Measurements from ENCODE around the gene LPAR4. TPM values are rescaled to one million over a fixed set of nuclear protein-coding genes. Genes with fewer than 3 reads are reported as not detected.

The LPAR4 gene
- 7.1 and 7.2 TPM in 2 replicates for total RNA-seq (2021)
- percentile 61 among the genes with signal in this experiment for Bru-seq, nascent RNA
- BruChase-seq, experiment 1, labeled RNA remaining after a 2-hour chase: percentile 70 among the genes with signal in this experiment
- percentile 60 among the genes with signal in this experiment for BruChase-seq, experiment 2, labeled RNA remaining after a 6-hour chase
- long read RNA-seq, partial matches to known transcripts: 1 of 4 reads
- long read RNA-seq, other reads (novel, unspliced or antisense): 2 of 4 reads

GRCh38 chrX:78747489-78747888 lies at the start of gene LPAR4:
LPAR4 (plus strand) TSS chrX:78747720; CDS start chrX:78754870, 7,150 bp downstream.
- H3K4me3 ChIP-seq (ENCODE audit: low read depth, low read length, poor library complexity, severe bottlenecking): peak within 1 kb of the TSS; percentile 46
- CTCF ChIA-PET: no interaction called here
- TF ChIP-seq CTCF (conservative IDR thresholded peaks at IDR 0.05; ENCODE audit: low read depth, low read length): no peak
- TF ChIP-seq EZH2 (IDR thresholded peaks at IDR 0.05; ENCODE audit: borderline replicate concordance, low read depth, low read length, poor library complexity, severe bottlenecking): no peak
- BruUV-seq (replicated peaks): no TSS peak
- peaks cover 9% of the 10 kb centered on the region for H3K4me1 ChIP-seq (ENCODE audit: insufficient read depth, low read length, poor library complexity, severe bottlenecking)
- no peaks in the 10 kb centered on the region for H3K9me3 ChIP-seq (ENCODE audit: low read depth, low read length, poor library complexity, severe bottlenecking)
- no peaks in the 10 kb centered on the region for H3K27me3 ChIP-seq (replicated peaks; ENCODE audit: insufficient read depth, low read depth, low read length, poor library complexity)
- intact Hi-C loops (cut with micrococcal nuclease; ENCODE audit: unreplicated experiment): loop anchor here (10.0 kb wide), 1 partner anchor 337 kb away; no protein-coding TSS in a partner anchor
- POLR2A ChIA-PET (ENCODE audit: low non-redundant PET): interaction anchor here (0.6 kb wide), 1 partner anchor 43 kb away, joined by 4 read pairs; no protein-coding TSS in a partner anchor
- DNase-seq (ENCODE audit: low spot score): peak; percentile 75
- no peaks in the 10 kb centered on the region for H3K36me3 ChIP-seq (ENCODE audit: insufficient read depth, low read length, poor library complexity, severe bottlenecking)
- H3K27ac ChIP-seq (ENCODE audit: low read depth, low read length, poor library complexity, severe bottlenecking): peak within 1 kb of the TSS; percentile 59

- Histone ChIP-seq H3K27me3 (replicated peaks; ENCODE audit: insufficient read depth, low read depth, low read length, poor library complexity) (no peaks in the 10 kb centered on the region), H3K27ac (ENCODE audit: low read depth, low read length, poor library complexity, severe bottlenecking) (no peak overlapping the region), H3K36me3 (ENCODE audit: insufficient read depth, low read length, poor library complexity, severe bottlenecking) (no peaks in the 10 kb centered on the region), H3K9me3 (ENCODE audit: low read depth, low read length, poor library complexity, severe bottlenecking) (no peaks in the 10 kb centered on the region), H3K4me1 (ENCODE audit: insufficient read depth, low read length, poor library complexity, severe bottlenecking) (no peaks in the 10 kb centered on the region), H3K4me3 (ENCODE audit: low read depth, low read length, poor library complexity, severe bottlenecking) (no peak overlapping the region)
- DNase-seq (ENCODE audit: low spot score): no peak
- no TSS peak for BruUV-seq (replicated peaks)
- TF ChIP-seq EZH2 (IDR thresholded peaks at IDR 0.05; ENCODE audit: borderline replicate concordance, low read depth, low read length, poor library complexity, severe bottlenecking) (no peak), CTCF (conservative IDR thresholded peaks at IDR 0.05; ENCODE audit: low read depth, low read length) (no peak)
- CTCF ChIA-PET: no interaction called here
- POLR2A ChIA-PET (ENCODE audit: low non-redundant PET): no interaction called here
- intact Hi-C loops (cut with micrococcal nuclease; ENCODE audit: unreplicated experiment): loop anchor here (5.0 kb wide), 1 partner anchor 149 kb away; no protein-coding TSS in a partner anchor
Measured at GRCh38 chrX:78706071-78706470, 41.4 kb upstream of the LPAR4 start.

GRCh38 chrX:78708262-78708661 lies 39.3 kb upstream of the LPAR4 start:
- Histone ChIP-seq H3K36me3 (ENCODE audit: insufficient read depth, low read length, poor library complexity, severe bottlenecking) (no peaks in the 10 kb centered on the region), H3K4me1 (ENCODE audit: insufficient read depth, low read length, poor library complexity, severe bottlenecking) (peaks cover 4% of the 10 kb centered on the region), H3K27me3 (replicated peaks; ENCODE audit: insufficient read depth, low read depth, low read length, poor library complexity) (no peaks in the 10 kb centered on the region), H3K27ac (ENCODE audit: low read depth, low read length, poor library complexity, severe bottlenecking) (no peak overlapping the region), H3K4me3 (ENCODE audit: low read depth, low read length, poor library complexity, severe bottlenecking) (no peak overlapping the region), H3K9me3 (ENCODE audit: low read depth, low read length, poor library complexity, severe bottlenecking) (no peaks in the 10 kb centered on the region)
- BruUV-seq (replicated peaks): no TSS peak
- peak; percentile 57 for DNase-seq (ENCODE audit: low spot score)
- intact Hi-C loops (cut with micrococcal nuclease; ENCODE audit: unreplicated experiment): loop anchor here (5.0 kb wide), 1 partner anchor 151 kb away; no protein-coding TSS in a partner anchor
- POLR2A ChIA-PET (ENCODE audit: low non-redundant PET): no interaction called here
- no peak for TF ChIP-seq EZH2 (IDR thresholded peaks at IDR 0.05; ENCODE audit: borderline replicate concordance, low read depth, low read length, poor library complexity, severe bottlenecking)
- peak; percentile 58 for TF ChIP-seq CTCF (conservative IDR thresholded peaks at IDR 0.05; ENCODE audit: low read depth, low read length)
- CTCF ChIA-PET: no interaction called here
